GM18873 (cell line): ENCODE measurements around the gene APOL2.
"Not testable (repeated sequence)": the region's sequence is repeated elsewhere in the genome, so short reads cannot be mapped to it uniquely, and the experiment has no call there.

ENCODE experiments used
- ATAC-seq: cut with Tn5 transposase; IDR thresholded peaks from one replicate; pipeline ENCODE4 v1.9.1; 2021; ENCODE audit warnings: mild to moderate bottlenecking, moderate library complexity, moderate number of reproducible peaks; ENCODE audit not compliant: unreplicated experiment, low FRiP score

APOL2 gene

DNA sequence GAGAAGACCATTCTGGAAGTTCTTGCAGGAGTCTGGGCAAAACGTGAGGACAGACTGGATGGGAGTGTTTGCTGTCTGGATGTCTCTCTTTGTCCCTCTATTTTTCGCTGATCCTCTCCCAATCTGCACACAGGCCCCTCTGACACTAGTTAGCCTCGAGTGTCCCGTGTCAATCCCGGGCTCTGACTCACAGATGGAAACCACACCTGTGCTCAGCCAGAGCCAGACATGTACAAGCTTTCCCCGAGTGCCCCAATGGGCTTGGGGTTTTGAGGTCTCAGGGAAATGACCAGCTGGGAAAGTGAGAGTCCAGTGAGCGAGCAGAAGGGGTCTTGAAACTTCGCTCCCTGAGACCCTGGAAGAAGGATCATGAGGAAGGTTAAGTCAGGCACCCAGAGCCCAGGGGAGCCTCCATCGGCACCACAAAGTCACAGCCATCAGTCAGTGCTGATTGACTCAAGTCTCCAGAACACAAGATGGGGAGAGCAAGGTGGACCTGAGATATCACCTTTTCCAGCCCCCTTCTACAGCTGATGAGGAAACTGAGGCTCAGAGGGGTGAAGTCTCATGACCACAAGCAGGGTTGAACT lies 13.9 kb downstream of the APOL2 start:
- ATAC-seq: no peak

DNA sequence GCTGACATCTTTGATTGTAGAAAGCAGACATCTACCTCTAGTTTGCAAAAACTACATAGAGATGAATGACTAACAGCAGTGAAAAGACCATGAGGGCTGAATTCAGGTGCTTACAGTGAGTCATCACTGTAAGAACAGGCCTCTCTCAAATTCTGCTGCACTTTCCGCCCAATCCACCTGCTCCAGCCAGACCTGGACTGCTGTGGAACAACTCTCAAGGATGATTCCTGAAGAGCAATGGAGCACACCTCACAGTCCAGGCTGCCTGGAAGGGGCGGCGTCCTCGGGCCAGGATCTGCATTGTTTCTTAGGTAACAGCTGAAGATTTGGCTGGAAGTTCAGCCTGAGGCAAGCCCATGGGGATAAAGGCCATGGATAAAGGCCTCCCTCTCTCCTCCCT lies 15.1 kb downstream of the APOL2 start:
- no peak for ATAC-seq

DNA sequence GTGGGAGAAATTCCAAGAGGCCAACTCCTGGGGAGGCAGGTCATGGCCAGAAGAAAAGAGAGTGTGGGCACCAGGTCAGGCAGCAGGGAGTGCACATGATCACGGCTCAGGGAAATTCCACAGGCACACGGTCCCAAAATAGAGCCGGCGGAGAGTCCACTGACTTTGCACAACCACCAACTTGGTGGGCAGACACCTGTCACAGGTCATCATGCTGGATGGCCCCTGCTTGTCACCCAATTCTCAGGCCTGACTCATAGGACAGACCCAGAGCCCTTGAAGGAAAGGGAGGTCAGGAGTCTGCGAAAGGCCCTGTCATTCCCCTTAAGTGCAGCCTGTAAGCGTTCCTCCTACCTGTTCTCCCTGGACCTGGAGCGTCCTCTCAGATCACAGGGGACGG lies 15.8 kb downstream of the APOL2 start:
- ATAC-seq: no peak

DNA sequence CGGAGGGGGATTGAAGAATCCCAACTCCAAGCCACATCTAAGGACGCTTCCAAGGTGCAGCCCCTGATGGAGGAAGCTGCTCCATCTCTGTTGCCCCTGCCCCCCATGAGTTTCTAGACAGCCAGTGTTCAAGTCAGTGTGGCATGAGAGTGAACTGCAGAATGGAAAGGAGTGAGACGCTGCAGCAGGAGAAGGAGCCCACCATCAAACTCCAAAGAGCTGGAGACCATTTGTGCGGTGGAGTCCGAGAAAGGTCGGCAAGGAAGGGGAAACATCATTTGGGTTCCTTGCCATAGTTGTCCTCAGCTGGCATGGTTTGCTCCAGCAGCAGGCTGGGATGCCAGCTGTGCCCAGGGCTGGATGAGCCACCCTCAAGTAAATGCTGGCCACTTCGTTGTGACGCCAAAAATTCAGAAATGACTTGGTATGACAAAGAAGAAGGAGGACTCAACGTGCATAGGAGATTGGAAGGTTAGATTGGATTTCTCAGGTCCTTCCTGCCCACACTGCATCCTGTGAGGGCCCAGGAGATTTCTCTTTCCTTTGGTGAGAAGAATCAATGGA lies 16.4 kb downstream of the APOL2 start:
- ATAC-seq: no peak

DNA sequence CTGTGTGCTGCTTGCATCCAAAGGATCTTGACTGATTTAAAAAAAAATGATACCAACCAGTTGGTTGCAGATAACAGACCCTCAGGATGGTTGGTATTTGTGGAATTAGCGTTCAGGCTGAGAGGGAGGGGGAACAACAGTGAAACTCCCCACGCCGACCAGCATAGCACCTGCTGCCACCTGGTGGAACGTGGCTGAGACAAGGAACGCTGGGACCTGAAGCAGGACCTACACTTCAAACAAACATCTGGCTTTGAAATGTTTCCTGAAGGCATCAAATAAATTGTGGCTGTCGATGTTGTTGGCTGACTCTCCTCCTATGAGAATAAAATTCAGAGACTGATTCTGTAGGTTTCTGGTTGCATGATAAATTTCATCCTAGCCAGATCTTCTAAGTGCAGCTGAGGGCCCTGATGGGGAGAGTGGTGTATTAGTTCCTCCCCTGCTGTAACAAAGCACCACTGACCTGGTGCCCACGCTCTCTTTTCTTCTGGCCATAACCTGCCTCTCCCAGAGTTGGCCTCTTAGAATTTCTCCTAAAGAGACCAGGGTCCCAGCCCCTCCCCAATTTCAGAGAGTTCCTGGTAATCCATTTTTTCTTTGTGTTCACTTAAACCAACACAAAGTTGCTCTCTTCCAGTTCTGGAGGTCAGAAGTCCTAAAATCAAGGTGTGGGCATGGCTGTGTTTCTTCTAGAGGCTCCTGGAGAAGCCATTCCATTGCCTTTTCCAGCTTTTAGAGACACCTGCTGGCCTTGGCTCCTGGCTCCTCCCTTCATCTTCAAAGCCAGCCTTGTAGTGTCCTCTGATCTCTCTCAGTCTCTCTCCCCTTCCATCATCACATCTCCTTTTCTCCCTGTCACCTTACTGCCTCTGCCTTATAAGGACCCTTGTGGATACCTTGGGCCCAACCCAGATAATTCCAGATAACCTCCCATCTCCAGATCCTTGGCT lies 17.3 kb downstream of the APOL2 start:
- no peak for ATAC-seq

DNA sequence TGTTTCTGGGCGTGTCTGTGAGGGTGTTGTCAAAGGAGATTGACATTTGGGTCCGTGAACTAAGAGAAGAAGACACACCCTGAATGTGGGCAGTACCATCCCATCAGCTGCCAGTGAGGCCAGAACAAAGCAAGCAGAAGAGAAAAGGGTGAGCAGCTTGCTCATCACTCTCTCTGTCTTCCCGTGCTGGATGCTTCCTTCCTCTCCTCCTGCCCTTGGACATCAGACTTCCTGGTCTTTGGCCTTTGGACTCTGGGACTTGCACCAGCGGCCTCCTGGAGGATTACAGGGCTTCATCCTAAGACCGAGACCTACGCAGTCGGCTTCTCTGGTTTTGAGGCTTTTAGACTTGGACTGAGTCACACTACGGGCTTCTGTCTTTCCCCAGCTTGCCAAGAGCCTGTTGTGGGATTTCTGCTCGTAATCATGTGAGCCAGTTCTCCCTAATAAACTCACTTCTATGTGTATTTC lies 18.8 kb downstream of the APOL2 start:
- no peak for ATAC-seq

GRCh38 chr22:36218648-36219193 lies 20.6 kb downstream of the APOL2 start:
- ATAC-seq: no peak

DNA sequence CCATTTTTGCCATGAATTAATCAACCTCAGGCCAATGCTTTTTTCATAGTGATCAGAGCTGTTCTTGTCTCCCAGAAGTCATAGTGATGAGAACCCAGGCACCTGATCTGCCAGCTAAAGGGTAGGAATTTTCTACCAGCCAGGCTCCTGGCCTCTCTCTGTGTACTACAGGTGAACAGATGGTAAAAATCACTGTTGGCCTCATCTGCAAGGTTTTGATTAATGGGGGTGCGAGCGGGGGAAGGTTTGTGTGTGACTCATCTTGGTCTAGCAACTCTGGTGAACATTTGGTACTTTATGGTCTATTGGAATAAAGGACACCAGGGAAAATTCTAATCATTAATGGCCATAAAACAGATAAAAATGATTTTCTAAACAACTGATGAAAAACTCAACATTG lies 23.3 kb downstream of the APOL2 start:
- ATAC-seq: no peak

GRCh38 chr22:36213586-36213985 lies 25.7 kb downstream of the APOL2 start:
- ATAC-seq: no peak

DNA sequence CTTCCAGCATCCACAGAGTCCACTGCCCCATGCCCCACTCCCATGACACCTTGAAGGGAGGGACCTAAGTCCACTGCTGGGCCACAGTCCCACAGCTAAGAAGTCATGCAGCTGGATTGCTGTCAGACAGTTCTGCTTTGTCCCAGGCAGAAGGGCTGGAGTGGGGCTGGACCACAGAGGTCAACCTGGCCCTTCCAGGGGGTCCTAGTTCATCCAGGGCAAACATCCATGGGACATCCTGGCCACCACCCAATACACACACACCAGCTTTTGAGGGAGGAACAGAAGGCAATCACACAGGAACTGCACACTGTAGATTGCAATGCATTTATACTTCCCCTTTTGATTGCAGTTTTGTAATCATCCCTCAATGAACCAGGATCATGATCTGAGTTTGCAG lies 26.4 kb downstream of the APOL2 start:
- no peak for ATAC-seq

DNA sequence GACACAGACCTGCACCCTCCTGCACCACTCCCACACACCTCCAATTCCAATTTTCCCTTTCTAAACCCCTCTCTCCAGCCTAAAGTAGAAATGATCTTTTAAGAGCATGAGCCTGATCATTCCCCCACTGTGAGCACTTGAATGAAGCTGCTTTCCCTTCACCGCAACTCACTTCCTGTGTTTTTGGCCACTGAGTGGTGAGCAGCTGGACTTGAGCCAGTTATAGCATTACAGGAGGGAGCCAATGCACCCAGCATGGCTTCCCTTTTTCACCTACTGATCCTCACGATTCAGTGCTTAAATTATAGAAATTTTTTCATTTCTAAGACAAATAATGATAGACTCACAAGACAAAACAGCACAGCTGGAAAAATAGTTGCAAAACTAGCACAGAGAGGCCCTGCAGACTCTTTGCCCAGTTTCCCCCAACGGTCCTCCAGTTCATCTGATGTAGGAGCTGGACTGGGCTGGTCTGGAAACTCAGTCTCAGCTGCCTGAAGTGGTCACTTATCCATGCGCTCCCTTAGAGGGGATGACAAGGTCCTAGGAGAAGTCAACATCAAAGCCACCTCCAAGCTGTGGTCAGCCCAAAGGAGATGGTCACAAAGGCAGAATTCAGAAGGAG lies 28.0 kb downstream of the APOL2 start:
- ATAC-seq: no peak

GRCh38 chr22:36210224-36210623 lies 29.1 kb downstream of the APOL2 start:
- no peak for ATAC-seq

DNA sequence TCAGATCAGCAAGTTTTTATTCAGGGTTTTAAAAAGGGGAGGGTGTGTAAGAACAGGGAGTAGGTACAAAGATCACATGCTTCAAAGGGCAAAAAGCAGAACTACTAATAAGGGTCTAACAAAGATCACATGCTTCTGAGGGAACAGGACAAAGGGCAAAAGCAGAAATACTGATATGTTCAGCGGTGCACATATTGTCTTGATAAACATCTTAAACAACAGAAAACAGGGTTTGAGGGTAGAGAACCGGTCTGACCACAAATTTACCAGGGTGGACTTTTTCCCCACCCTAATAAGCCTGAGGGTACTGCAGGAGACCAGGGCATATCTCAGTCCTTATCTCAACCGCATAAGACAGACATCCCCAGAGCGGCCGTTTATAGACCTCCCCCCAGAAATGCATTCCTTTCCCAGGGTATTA lies 29.8 kb downstream of the APOL2 start:
- ATAC-seq: not testable (repeated sequence)

GRCh38 chr22:36208914-36209313 lies 30.4 kb downstream of the APOL2 start:
- ATAC-seq: no peak

DNA sequence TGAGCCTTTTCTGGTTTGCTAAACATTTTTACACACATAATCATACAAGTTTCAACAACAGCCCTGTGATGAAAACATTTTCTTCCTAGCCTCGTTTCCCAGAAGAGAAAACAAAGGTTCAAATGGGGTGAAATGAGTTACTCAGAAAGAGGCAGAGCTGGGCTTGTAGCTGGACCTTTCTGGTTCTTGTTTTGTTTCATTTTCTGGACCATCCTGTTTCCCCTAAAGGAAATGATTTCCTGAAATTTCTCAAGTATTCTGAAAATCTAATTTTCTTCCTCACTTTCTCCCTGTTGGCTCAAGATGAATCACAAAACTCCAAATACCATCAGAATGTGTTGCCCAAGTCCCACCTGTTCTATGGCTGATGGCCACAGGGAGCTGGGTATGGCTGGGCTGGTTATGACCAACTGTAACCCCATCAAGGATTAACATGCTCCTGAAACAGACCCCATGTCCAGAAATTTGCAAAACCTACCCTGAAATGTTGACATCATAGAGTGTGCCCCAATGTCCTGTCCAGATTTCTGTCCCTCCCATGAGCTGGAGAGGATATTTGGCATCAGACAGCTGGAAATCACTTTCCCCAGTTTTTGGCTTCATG lies 31.1 kb downstream of the APOL2 start:
- no peak for ATAC-seq

DNA sequence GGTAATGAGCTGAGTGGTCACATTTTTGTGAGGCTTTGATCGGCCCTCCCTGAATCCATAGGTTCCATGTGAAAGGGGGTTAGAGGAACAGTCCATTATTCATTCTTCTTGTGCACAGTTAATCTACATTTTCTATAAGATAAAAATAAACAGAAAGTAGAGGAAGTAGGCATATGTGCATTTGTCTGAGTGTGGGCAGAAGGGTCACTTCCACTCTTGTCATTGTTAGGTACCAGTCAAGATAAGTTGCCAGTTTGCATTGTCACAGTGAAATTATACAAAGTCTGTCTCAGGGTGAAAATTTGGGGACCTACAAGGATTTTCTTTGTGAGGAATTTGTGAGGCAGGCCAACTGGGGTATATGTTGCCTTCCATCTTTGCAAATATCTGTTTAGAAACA lies 33.1 kb downstream of the APOL2 start:
- ATAC-seq: no peak

DNA sequence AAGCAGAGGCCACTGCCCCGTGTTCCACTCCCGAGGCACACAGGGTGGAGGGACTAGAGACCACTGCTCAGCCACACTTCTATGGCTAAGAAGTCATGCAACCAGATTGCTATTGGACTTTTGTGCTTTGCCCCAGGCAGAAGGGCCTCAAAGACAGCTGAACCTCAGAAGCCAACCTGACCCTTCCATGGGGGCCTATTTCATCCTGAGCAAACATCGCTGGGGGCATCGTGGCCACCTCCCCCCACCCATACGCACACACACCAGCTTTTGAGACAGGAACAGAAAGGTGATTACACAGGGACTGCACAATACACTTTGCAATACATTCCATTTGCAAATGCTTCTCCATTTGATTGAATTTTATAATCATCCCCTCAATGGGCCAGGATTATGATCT lies 33.8 kb downstream of the APOL2 start:
- not testable (repeated sequence) for ATAC-seq

DNA sequence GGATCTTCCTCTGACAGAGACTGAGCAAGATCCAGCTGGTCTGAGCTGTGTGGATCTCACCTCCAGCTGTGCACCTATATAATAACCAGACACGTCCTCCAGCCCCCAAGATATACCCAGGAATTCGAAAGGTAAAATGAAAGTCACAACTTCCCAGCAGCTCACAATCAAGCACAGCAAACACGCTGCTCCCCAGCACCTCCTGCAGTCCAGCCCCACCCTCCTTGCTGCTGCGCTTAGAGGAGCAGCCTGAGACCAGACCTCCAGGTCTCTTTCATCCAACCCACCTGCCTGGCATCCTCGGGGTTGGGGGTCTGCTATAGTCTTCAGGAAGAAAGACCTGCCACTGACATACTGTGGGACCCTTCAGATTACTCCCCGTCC lies 34.7 kb downstream of the APOL2 start:
- ATAC-seq: no peak

- no peak for ATAC-seq
Observed at GRCh38 chr22:36204001-36204631, 35.2 kb downstream of the APOL2 start.

DNA sequence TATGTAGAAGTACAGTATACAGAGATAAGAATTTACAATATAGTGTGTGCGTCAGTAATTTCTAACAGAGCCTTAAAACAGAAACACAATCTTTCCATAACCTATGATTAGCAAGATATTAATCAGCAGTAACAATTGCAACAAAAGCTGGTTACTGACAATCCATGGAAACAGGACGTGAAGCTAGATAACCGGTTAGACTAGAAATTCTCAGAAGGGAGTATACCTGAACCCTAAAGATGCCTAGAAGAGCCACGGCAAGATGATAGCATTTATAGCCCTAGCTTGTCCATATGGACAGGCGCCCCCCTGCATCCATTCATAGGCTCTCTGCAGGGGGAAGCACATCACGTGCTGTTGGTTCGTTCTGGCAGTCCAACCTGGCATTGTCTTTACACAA lies 35.9 kb downstream of the APOL2 start:
- ATAC-seq: not testable (repeated sequence)
